Left lung (tissue), 14 donors: ENCODE measurements around the gene ZCWPW1. TPM values are rescaled to one million over a fixed set of nuclear protein-coding genes. Genes with fewer than 3 reads are reported as not detected.

Experiments
- ATAC-seq: fragments of 200-7000 bp; cut with Tn5 transposase; one replicate; pipeline ENCODE4 v1.9.1; 2020; ENCODE audit warnings: moderate library complexity
- DNase-seq, 4 donors: peaks; one replicate each; pipeline ENCODE4 v3.0.0-alpha.2; 2013 to 2020
- H3K27ac ChIP-seq, 2 donors: fragments of 200-600 bp; sonication (generic) in 1 of 2; one replicate each; pipeline versions ENCODE4 v1.5.0 to v1.8.0; 2020 to 2021
- H3K27me3 ChIP-seq, 2 donors: fragments of 200-600 bp; sonication (generic) in 1 of 2; one replicate each; pipeline versions ENCODE4 v1.5.0 to v1.8.0; 2020 to 2021
- H3K36me3 ChIP-seq, 2 donors: fragments of 200-600 bp; sonication (generic) in 1 of 2; one replicate each; pipeline versions ENCODE4 v1.5.0 to v1.8.0; 2020 to 2021
- H3K4me1 ChIP-seq, 2 donors: fragments of 200-600 bp; one replicate each; pipeline ENCODE4 v1.8.0; 2021
- H3K4me3 ChIP-seq, 2 donors: fragments of 200-600 bp; sonication (generic) in 1 of 2; one replicate each; pipeline versions ENCODE4 v1.5.0 to v1.8.0; 2020 to 2021; ENCODE audit warnings: mild to moderate bottlenecking in 1 of 2
- H3K9me3 ChIP-seq, 2 donors: fragments of 200-600 bp; sonication (generic) in 1 of 2; one replicate each; pipeline versions ENCODE4 v1.5.0 to v1.8.0; 2020 to 2021
- CTCF ChIP-seq, 2 donors: fragments of 200-600 bp; sonication (generic) in 1 of 2; IDR thresholded peaks; one replicate each; pipeline versions ENCODE4 v1.5.0 to v1.8.0; 2021; ENCODE audit warnings: antibody characterized with exemption in 2 of 2
- intact Hi-C, 2 donors: fragments of 100-400 bp; cut with DNase I; formaldehyde crosslinking; loops; one replicate each; pipeline versions ENCODE4 v1.11.2 to v1.14.2; 2022
- long read RNA-seq, 12 donors: library from polyadenylated mRNA in 2 of 12; unstranded in 2 of 12; transcript quantifications; one replicate each; pipeline ENCODE4 v2.0.0 and lab custom pipeline, GENCODE V29; 2019 to 2026
- polyA plus RNA-seq, 6 donors: library from polyadenylated mRNA; unstranded; fragments of 120-200 nt; gene quantifications; one replicate each; pipeline ENCODE4 v1.2.1, GENCODE V29; 2013; ENCODE audit not compliant: insufficient read length in 6 of 6
- total RNA-seq, 2 donors: library from RNA; stranded (reverse); fragmentation: NEBNext Ultra II Directional; extraction: Animal tissue kit (Norgen Biotek cat#: 25700); gene quantifications; one replicate each; pipeline ENCODE4 v1.2.1, GENCODE V29; 2021
- donor health status: DM: no; HTN: yes; CAD: no.
- donor health status: DM: no; HTN: no; CAD: no.

The ZCWPW1 gene
- total RNA-seq (1 to 10 TPM; 2.9 to 4.1 TPM), polyA plus RNA-seq (1 to 10 TPM; 7.0 to 9.8 (median 8.9) TPM)
- long read RNA-seq, donor 1, partial matches to known transcripts: 55 of 56 reads
- long read RNA-seq, donor 1, other reads (novel, unspliced or antisense): 0 of 56 reads
- long read RNA-seq, donor 2, partial matches to known transcripts: 66 of 66 reads
- long read RNA-seq, donor 2, other reads (novel, unspliced or antisense): 0 of 66 reads
- long read RNA-seq, donor 3: 0 reads
- long read RNA-seq, donor 4, partial matches to known transcripts: 1 of 2 reads
- long read RNA-seq, donor 4, other reads (novel, unspliced or antisense): 1 of 2 reads
- long read RNA-seq, donor 5: 0 reads
- long read RNA-seq, donor 6, partial matches to known transcripts: 0 of 1 reads
- long read RNA-seq, donor 6, other reads (novel, unspliced or antisense): 0 of 1 reads
- long read RNA-seq, donor 7: 0 reads
- long read RNA-seq, donor 8: 0 reads
- long read RNA-seq, donor 9: 0 reads
- long read RNA-seq, donor 10, partial matches to known transcripts: 3 of 4 reads
- long read RNA-seq, donor 10, other reads (novel, unspliced or antisense): 0 of 4 reads
- long read RNA-seq, donor 11, partial matches to known transcripts: 70 of 70 reads
- long read RNA-seq, donor 11, other reads (novel, unspliced or antisense): 0 of 70 reads
- long read RNA-seq, donor 12, partial matches to known transcripts: 55 of 55 reads
- long read RNA-seq, donor 12, other reads (novel, unspliced or antisense): 0 of 55 reads

GRCh38 chr7:100428199-100428966 lies at the start of gene ZCWPW1:
ZCWPW1 (minus strand) TSS chr7:100428703; CDS start chr7:100420649, 8,054 bp downstream.
- DNase-seq (peak; percentile 96 to 99 (median 98)), ATAC-seq (peak; percentile 77)
- Histone ChIP-seq H3K27ac (peak within 1 kb of the TSS; percentile 99 to 100), H3K36me3 (peaks cover 0 to 20% of the 10 kb centered on the region in 2 donors), H3K27me3 (no peaks in the 10 kb centered on the region), H3K4me3 (peak within 1 kb of the TSS; percentile 93 to 99), H3K9me3 (no peaks in the 10 kb centered on the region), H3K4me1 (peaks cover 10 to 45% of the 10 kb centered on the region in 2 donors)
- no peak for TF ChIP-seq CTCF (IDR thresholded peaks at IDR 0.05)
- intact Hi-C loops: no loop called here

GRCh38 chr7:100477871-100478267 lies 49.4 kb upstream of the ZCWPW1 start:
- H3K9me3 ChIP-seq: no peaks in the 10 kb centered on the region
- DNase-seq (peak in 1 of 4 donors; percentile 78), ATAC-seq (no peak)
- no peaks in the 10 kb centered on the region for H3K27me3 ChIP-seq
- peak overlapping the region; percentile 13 to 96 for H3K27ac ChIP-seq
- no peak for TF ChIP-seq CTCF (IDR thresholded peaks at IDR 0.05)
- peaks cover 22 to 62% of the 10 kb centered on the region in 2 donors for H3K4me1 ChIP-seq
- peaks cover 0 to 18% of the 10 kb centered on the region in 2 donors for H3K36me3 ChIP-seq
- H3K4me3 ChIP-seq: peak overlapping the region; percentile 53 to 97
- intact Hi-C loops: loop anchor here in 1 of 2 donors (10.0 kb wide), 1 partner anchor 207 kb away; no protein-coding TSS in a partner anchor

- ATAC-seq (no peak), DNase-seq (peak in 1 of 4 donors; percentile 79)
- intact Hi-C loops: loop anchor here in 1 of 2 donors (10.0 kb wide), 1 partner anchor 208 kb away; no protein-coding TSS in a partner anchor
- peaks cover 0 to 25% of the 10 kb centered on the region in 2 donors for H3K36me3 ChIP-seq
- H3K4me1 ChIP-seq: peaks cover 21 to 63% of the 10 kb centered on the region in 2 donors
- peak overlapping the region; percentile 53 to 97 for H3K4me3 ChIP-seq
- TF ChIP-seq CTCF (IDR thresholded peaks at IDR 0.05): no peak
- no peaks in the 10 kb centered on the region for H3K9me3 ChIP-seq
- H3K27me3 ChIP-seq: no peaks in the 10 kb centered on the region
- H3K27ac ChIP-seq: peak overlapping the region; percentile 13 to 96
Measured at GRCh38 chr7:100476903-100477870, 48.7 kb upstream of the ZCWPW1 start.

GRCh38 chr7:100476101-100476780 lies 47.7 kb upstream of the ZCWPW1 start:
- Histone ChIP-seq H3K27ac (peak overlapping the region in 1 of 2 donors; percentile 46), H3K27me3 (no peaks in the 10 kb centered on the region), H3K4me1 (peaks cover 21 to 63% of the 10 kb centered on the region in 2 donors), H3K9me3 (no peaks in the 10 kb centered on the region), H3K36me3 (peaks cover 0 to 34% of the 10 kb centered on the region in 2 donors), H3K4me3 (peak overlapping the region in 1 of 2 donors; percentile 97)
- ATAC-seq: no peak
- no peak for DNase-seq
- intact Hi-C loops: loop anchor here in 1 of 2 donors (10.0 kb wide), 1 partner anchor 209 kb away; no protein-coding TSS in a partner anchor
- TF ChIP-seq CTCF (IDR thresholded peaks at IDR 0.05): no peak
